ENCODE results near the gene NTM.
A peak's percentile ranks its signal among the peaks of the same experiment; 100 is the strongest.

The NTM gene

GRCh38 chr11:131504199-131504949 is 134.0 kb downstream of the NTM start:
- H3K27ac ChIP-seq = no peak overlapping the region
- TF ChIP-seq ZFX (IDR thresholded peaks at IDR 0.05) (no peak), CTCF (conservative IDR thresholded peaks at IDR 0.05) (peak; percentile 64)

DNA sequence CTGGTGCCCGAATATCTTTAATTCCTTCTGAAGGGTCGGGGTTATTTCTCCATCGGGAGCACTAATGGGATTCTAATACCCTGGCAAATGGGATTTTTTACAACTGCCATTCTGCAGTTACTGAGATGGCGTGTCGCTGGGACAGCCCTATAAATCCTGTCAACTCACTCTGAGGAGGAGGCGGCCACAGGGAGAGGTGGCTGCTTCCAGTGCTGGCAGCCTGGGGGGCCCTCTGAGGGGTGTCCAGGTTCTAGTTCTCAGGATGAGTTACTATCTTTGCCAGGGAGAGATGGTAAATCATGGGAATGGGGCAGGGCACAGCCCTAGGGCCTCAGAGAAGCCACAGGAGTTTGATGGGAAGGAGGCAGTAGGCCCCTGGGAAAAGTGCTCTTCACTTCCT is 135.9 kb downstream of the NTM start:
- no peak for TF ChIP-seq CTCF (conservative IDR thresholded peaks at IDR 0.05)

GRCh38 chr11:131510662-131511061 is 140.2 kb downstream of the NTM start:
- TF ChIP-seq ZFX (IDR thresholded peaks at IDR 0.05) (no peak), CTCF (conservative IDR thresholded peaks at IDR 0.05) (no peak)
- no peak overlapping the region for H3K27ac ChIP-seq

More for the DNA sequence above, 135.9 kb downstream of the NTM start:
- no peak overlapping the region for H3K27ac ChIP-seq

GRCh38 chr11:131511794-131512193 is 141.4 kb downstream of the NTM start:
- TF ChIP-seq ZFX (IDR thresholded peaks at IDR 0.05) (no peak), CTCF (conservative IDR thresholded peaks at IDR 0.05) (peak; percentile 89)
- H3K27ac ChIP-seq = no peak overlapping the region

GRCh38 chr11:131512228-131512627 is 141.8 kb downstream of the NTM start:
- H3K27ac ChIP-seq = no peak overlapping the region
- TF ChIP-seq ZFX (IDR thresholded peaks at IDR 0.05) = no peak
- TF ChIP-seq CTCF (conservative IDR thresholded peaks at IDR 0.05) = no peak

DNA sequence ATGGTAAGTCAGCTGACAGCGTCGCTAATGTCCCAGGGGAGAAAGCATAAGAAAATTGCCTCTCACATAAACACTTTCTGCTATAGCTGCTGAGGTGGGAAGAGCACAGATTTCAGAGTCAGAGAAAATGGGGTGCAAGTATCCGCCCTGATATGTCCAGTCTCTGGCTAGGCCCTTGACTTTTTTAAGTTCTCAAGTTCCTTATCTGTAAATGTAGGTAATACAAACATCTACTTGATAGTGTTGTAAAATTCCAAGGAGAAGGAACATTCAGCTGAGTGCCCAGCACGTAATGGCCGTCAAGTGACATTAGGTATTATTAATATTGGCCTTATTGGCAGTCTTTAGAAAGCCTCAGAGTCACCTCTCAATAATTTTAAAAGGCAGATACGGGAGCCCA is 143.6 kb downstream of the NTM start:
- H3K27ac ChIP-seq = no peak overlapping the region
- TF ChIP-seq ZFX (IDR thresholded peaks at IDR 0.05) = no peak
- TF ChIP-seq CTCF (conservative IDR thresholded peaks at IDR 0.05) = no peak

DNA sequence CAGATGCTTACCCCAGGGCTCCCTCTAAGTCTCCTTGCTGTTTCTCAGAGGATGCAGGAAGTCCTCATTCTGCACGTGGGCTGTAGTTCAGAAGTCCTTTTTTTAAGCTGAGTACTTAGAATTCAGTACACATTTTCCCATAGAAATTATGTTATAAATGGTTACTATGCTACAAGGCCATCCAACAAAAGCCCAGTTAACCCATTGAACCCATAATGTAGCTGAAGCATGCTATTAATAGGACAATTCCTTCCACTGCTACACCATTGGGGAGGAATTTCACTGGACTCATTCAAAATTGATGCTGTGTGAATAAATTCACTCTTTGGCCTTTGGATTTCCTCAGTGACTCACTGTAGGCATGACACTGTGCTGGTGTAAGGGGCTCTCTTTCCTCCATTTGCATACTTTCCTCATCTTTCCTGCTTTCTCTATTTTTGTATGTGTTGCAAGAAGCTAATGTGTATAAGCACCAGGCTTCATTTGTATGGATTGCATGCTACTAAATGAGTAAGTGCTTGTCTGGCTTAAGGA is 148.0 kb downstream of the NTM start:
- H3K27ac ChIP-seq = no peak overlapping the region
- TF ChIP-seq CTCF (conservative IDR thresholded peaks at IDR 0.05) (no peak), ZFX (IDR thresholded peaks at IDR 0.05) (no peak)

Measured in C4-2B (cell line).